PC-9 (cell line): Measurements from ENCODE around the gene CPT1B. TPM values are rescaled to one million over a fixed set of nuclear protein-coding genes. Genes with fewer than 3 reads are reported as not detected.
"Not testable (repeated sequence)": the region's sequence is repeated elsewhere in the genome, so short reads cannot be mapped to it uniquely, and the experiment has no call there.

ENCODE experiments used
- BruUV-seq: library from RNA; stranded (reverse); fragments of 400-500 nt; replicated peaks from 2 replicates; lab custom pipeline; 2021; lab: Mats Ljungman, UMichigan
- CTCF ChIA-PET: fragments of 300-600 bp; sonication (Branson Sonifier 250); formaldehyde crosslinking; loops from one replicate; lab custom pipeline; 2022; ENCODE audit warnings: antibody characterized with exemption; lab: Charles Lee
- POLR2A ChIA-PET: fragments of 300-600 bp; sonication (Branson Sonifier 250); formaldehyde crosslinking; loops from one replicate; lab custom pipeline; 2022; ENCODE audit warnings: antibody characterized with exemption; ENCODE audit not compliant: unreplicated experiment; lab: Charles Lee
- DNase-seq, 2 experiments: peaks; one replicate each; pipeline versions ENCODE4 v3.0.0 to v3.0.0-alpha.2; 2015 to 2022; ENCODE audit warnings: mixed read lengths in 1 of 2
- H2AFZ ChIP-seq: fragments of 200-600 bp; sonication (generic); 2 replicates; pipeline ENCODE4 v1.8.1; 2017; ENCODE audit warnings: antibody characterized with exemption
- H3F3A ChIP-seq: fragments of 200-600 bp; sonication (generic); 2 replicates; pipeline ENCODE4 v1.8.1; 2017; ENCODE audit warnings: antibody characterized with exemption, mild to moderate bottlenecking, low read depth; ENCODE audit not compliant: insufficient read depth
- H3K27ac ChIP-seq: fragments of 200-600 bp; sonication (generic); 2 replicates; pipeline ENCODE4 v1.6.1; 2016; ENCODE audit warnings: mixed run types
- H3K27me3 ChIP-seq: fragments of 200-600 bp; sonication (generic); 2 replicates; pipeline ENCODE4 v1.6.1; 2016; ENCODE audit warnings: low read depth, mixed run types; ENCODE audit not compliant: insufficient read depth
- H3K36me3 ChIP-seq: fragments of 200-600 bp; sonication (generic); 2 replicates; pipeline ENCODE4 v1.6.1; 2016; ENCODE audit warnings: low read depth, mixed run types
- H3K4me1 ChIP-seq: fragments of 200-600 bp; sonication (generic); replicated peaks from 2 replicates; pipeline ENCODE4 v1.6.1; 2016; ENCODE audit warnings: mixed run types; ENCODE audit not compliant: insufficient read depth
- H3K4me2 ChIP-seq: fragments of 200-600 bp; sonication (generic); 2 replicates; pipeline ENCODE4 v1.6.1; 2017; ENCODE audit warnings: mixed run types
- H3K4me3 ChIP-seq: fragments of 200-600 bp; sonication (generic); 2 replicates; pipeline ENCODE4 v1.6.1; 2016; ENCODE audit warnings: mixed run types
- H3K79me2 ChIP-seq: fragments of 200-600 bp; sonication (generic); 2 replicates; pipeline ENCODE4 v1.6.1; 2017; ENCODE audit warnings: low read depth, mixed run types
- H3K9me2 ChIP-seq: fragments of 200-600 bp; sonication (generic); 2 replicates; pipeline ENCODE4 v1.8.1; 2017; ENCODE audit warnings: mild to moderate bottlenecking; ENCODE audit not compliant: insufficient read depth
- H3K9me3 ChIP-seq: fragments of 200-600 bp; sonication (generic); 2 replicates; pipeline ENCODE4 v1.8.1; 2016; ENCODE audit warnings: low read depth; ENCODE audit not compliant: insufficient read depth
- H4K20me1 ChIP-seq: fragments of 200-600 bp; sonication (generic); 2 replicates; pipeline ENCODE4 v1.8.1; 2017; ENCODE audit not compliant: insufficient read depth
- CTCF ChIP-seq: fragments of 200-600 bp; sonication (generic); conservative IDR thresholded peaks from 2 replicates; pipeline ENCODE4 v1.6.1; 2017; ENCODE audit warnings: mixed run types, antibody characterized with exemption, mild to moderate bottlenecking, moderate library complexity
- EZH2 ChIP-seq: fragments of 200-600 bp; sonication (generic); IDR thresholded peaks from 2 replicates; pipeline ENCODE4 v1.8.0; 2017; ENCODE audit warnings: antibody characterized with exemption, low read depth
- intact Hi-C: fragments of 100-400 bp; cut with micrococcal nuclease; formaldehyde crosslinking; loops from one replicate; pipeline ENCODE4 v1.10.0; 2022; ENCODE audit not compliant: unreplicated experiment
- total RNA-seq: library from RNA; stranded (reverse); gene quantifications from 2 replicates; pipeline ENCODE4 v1.2.3, GENCODE V29; 2021

Gene CPT1B
- total RNA-seq, 1 experiment from 2014 or later, result 66.2 TPM

- no peak for DNase-seq
- BruUV-seq, result no TSS peak
- ChIA-PET CTCF (interaction anchor here (0.5 to 2.0 kb wide), 11 partner anchors 36 to 370 kb away, joined by 3 to 12 read pairs (median 4); partner anchors contain the start of genes SCO2 and SYCE3), POLR2A (interaction anchor here (0.6 kb wide), 1 partner anchor 113 kb away, joined by 3 read pairs; the partner anchor contains the start of genes LMF2 and NCAPH2)
- no peaks in the 10 kb centered on the region for H4K20me1 ChIP-seq
- peaks cover 31% of the 10 kb centered on the region for H3K4me1 ChIP-seq
- H3K36me3 ChIP-seq, result no peaks in the 10 kb centered on the region
- peak; percentile 96 for TF ChIP-seq CTCF
- no peak for TF ChIP-seq EZH2
- H3K4me3 ChIP-seq, result peak overlapping the region; percentile 38; the same call in 1 of the 2 replicates
- H3K9me2 ChIP-seq, result no peaks in the 10 kb centered on the region
- H2AFZ ChIP-seq, result no peak overlapping the region
- H3K79me2 ChIP-seq, result no peaks in the 10 kb centered on the region
- H3K4me2 ChIP-seq, result peak overlapping the region; percentile 81
- H3F3A ChIP-seq, result peaks cover 15% of the 10 kb centered on the region
- no peaks in the 10 kb centered on the region for H3K9me3 ChIP-seq
- H3K27ac ChIP-seq, result no peak overlapping the region
- intact Hi-C loops, result loop anchor here (1.0 to 5.0 kb wide), 4 partner anchors 70 to 471 kb away; partner anchors contain the start of gene HDAC10
- no peaks in the 10 kb centered on the region for H3K27me3 ChIP-seq
Measured at GRCh38 chr22:50620593-50621355, 42.5 kb upstream of the CPT1B start.

GRCh38 chr22:50614296-50614695 is 36.1 kb upstream of the CPT1B start:
- H4K20me1 ChIP-seq, H3K4me3 ChIP-seq, H3K4me2 ChIP-seq, H3K9me3 ChIP-seq, H3K4me1 ChIP-seq, DNase-seq, POLR2A ChIA-PET, H3K9me2 ChIP-seq, H3K27ac ChIP-seq, BruUV-seq, H2AFZ ChIP-seq, H3K79me2 ChIP-seq, intact Hi-C loops, H3K36me3 ChIP-seq: not testable (repeated sequence)
- CTCF ChIA-PET, result interaction anchor here (0.6 kb wide), 1 partner anchor 720 kb away, joined by 6 read pairs; no protein-coding TSS in a partner anchor
- Histone ChIP-seq H3K27me3 (peaks cover 32% of the 10 kb centered on the region), H3F3A (peaks cover 17% of the 10 kb centered on the region)

GRCh38 chr22:50613291-50613981 is 35.2 kb upstream of the CPT1B start:
- no TSS peak for BruUV-seq
- ChIA-PET CTCF (interaction anchor here (0.6 kb wide), 2 partner anchors 15 to 719 kb away, joined by 4 to 6 read pairs; no protein-coding TSS in a partner anchor), POLR2A (interaction anchor here (0.6 kb wide), 1 partner anchor 44 kb away, joined by 3 read pairs; no protein-coding TSS in a partner anchor)
- Histone ChIP-seq H3K79me2 (no peaks in the 10 kb centered on the region), H3K4me3 (no peak overlapping the region), H3K4me1 (peaks cover 6% of the 10 kb centered on the region; the same call in 1 of the 2 replicates), H3F3A (peaks cover 17% of the 10 kb centered on the region), H4K20me1 (no peaks in the 10 kb centered on the region; the same call in 1 of the 2 replicates), H3K36me3 (no peaks in the 10 kb centered on the region), H3K27me3 (peaks cover 40% of the 10 kb centered on the region), H3K9me3 (no peaks in the 10 kb centered on the region), H3K9me2 (no peaks in the 10 kb centered on the region), H3K27ac (no peak overlapping the region), H3K4me2 (peak overlapping the region; percentile 11; the same call in 1 of the 2 replicates), H2AFZ (no peak overlapping the region)
- peak; percentile 59 to 73 for DNase-seq
- TF ChIP-seq EZH2, result no peak
- TF ChIP-seq CTCF, result no peak
- intact Hi-C loops, result no loop called here
